Neural cell (in vitro differentiated cells): ENCODE measurements around the gene RUNX1. TPM values are rescaled to one million over a fixed set of nuclear protein-coding genes. Genes with fewer than 3 reads are reported as not detected.

Experiments
- H2AFZ ChIP-seq: fragments of 200-600, 300-800 bp; sonication (generic), shearing (Covaris generic); 2 replicates; pipeline ENCODE4 v1.6.0; 2014; ENCODE audit warnings: low read depth, mild to moderate bottlenecking, antibody characterized with exemption, low read length, moderate library complexity
- H3F3A ChIP-seq: fragments of 200-600 bp; shearing (Covaris generic); 2 replicates; pipeline ENCODE4 v1.6.1; 2016; ENCODE audit warnings: mild to moderate bottlenecking, moderate library complexity, mixed read lengths, antibody characterized with exemption, low read length; ENCODE audit not compliant: insufficient read depth, poor library complexity, severe bottlenecking
- H3K27ac ChIP-seq: fragments of 200-600, 300-800 bp; sonication (generic), shearing (Covaris generic); 2 replicates; pipeline ENCODE4 v1.5.1; 2014; ENCODE audit warnings: mild to moderate bottlenecking, low read length, moderate library complexity
- H3K27me3 ChIP-seq: fragments of 300-800, 200-600 bp; sonication (generic), shearing (Covaris generic); 2 replicates; pipeline ENCODE4 v1.6.0; 2014; ENCODE audit warnings: mild to moderate bottlenecking, low read depth, low read length, moderate library complexity; ENCODE audit not compliant: insufficient read depth
- H3K36me3 ChIP-seq: fragments of 300-800, 200-600 bp; sonication (generic), shearing (Covaris generic); 2 replicates; pipeline ENCODE4 v1.5.1; 2014; ENCODE audit warnings: mild to moderate bottlenecking, antibody characterized with exemption, low read length, moderate library complexity; ENCODE audit not compliant: insufficient read depth
- H3K4me2 ChIP-seq: fragments of 300-800, 200-600 bp; sonication (generic), shearing (Covaris generic); 2 replicates; pipeline ENCODE4 v1.6.0; 2014; ENCODE audit warnings: mild to moderate bottlenecking, low read length
- H3K4me3 ChIP-seq: fragments of 300-800, 200-600 bp; sonication (generic), shearing (Covaris generic); 2 replicates; pipeline ENCODE4 v1.5.1; 2014; ENCODE audit warnings: mild to moderate bottlenecking, low read length, moderate library complexity
- H3K79me2 ChIP-seq: fragments of 200-600 bp; shearing (Covaris generic); replicated peaks from 2 replicates; pipeline ENCODE4 v1.6.0; 2014; ENCODE audit warnings: mild to moderate bottlenecking, low read length, moderate library complexity; ENCODE audit not compliant: insufficient read depth
- H3K9ac ChIP-seq: fragments of 300-800, 200-600 bp; sonication (generic), shearing (Covaris generic); 2 replicates; pipeline ENCODE4 v1.6.1; 2016; ENCODE audit warnings: mild to moderate bottlenecking, low read length, mixed read lengths
- H3K9me2 ChIP-seq: fragments of 200-600 bp; shearing (Covaris generic); 2 replicates; pipeline ENCODE4 v1.6.1; 2016; ENCODE audit warnings: mild to moderate bottlenecking, low read length, mixed read lengths; ENCODE audit not compliant: insufficient read depth
- H3K9me3 ChIP-seq: fragments of 200-600, 300-800 bp; sonication (generic), shearing (Covaris generic); 2 replicates; pipeline ENCODE4 v1.6.1; 2016; ENCODE audit warnings: mild to moderate bottlenecking, mixed run types, low read length, moderate library complexity, mixed read lengths
- H4K20me1 ChIP-seq: fragments of 200-600 bp; shearing (Covaris generic); 2 replicates; pipeline ENCODE4 v1.6.1; 2016; ENCODE audit warnings: mild to moderate bottlenecking, mixed run types; ENCODE audit not compliant: insufficient read depth
- EP300 ChIP-seq: fragments of 450-650 bp; conservative IDR thresholded peaks from 2 replicates; pipeline ENCODE4 v1.6.1; 2014; ENCODE audit warnings: antibody characterized with exemption, mild to moderate bottlenecking, moderate library complexity; ENCODE audit not compliant: poor library complexity, severe bottlenecking
- EZH2 ChIP-seq: fragments of 200-600, 300-800 bp; shearing (Covaris generic), sonication (generic); IDR thresholded peaks from 2 replicates; pipeline ENCODE4 v1.6.1; 2014; ENCODE audit warnings: antibody characterized with exemption, low read length, borderline replicate concordance, mild to moderate bottlenecking; ENCODE audit not compliant: insufficient read depth, poor library complexity, severe bottlenecking
- MXI1 ChIP-seq: fragments of 450-650 bp; conservative IDR thresholded peaks from 2 replicates; pipeline ENCODE4 v1.6.1; 2014; ENCODE audit warnings: antibody characterized with exemption, mild to moderate bottlenecking; ENCODE audit not compliant: poor library complexity, severe bottlenecking
- POLR2AphosphoS5 ChIP-seq: IDR thresholded peaks from 2 replicates; pipeline ENCODE4 v1.6.1; 2012
- RAD21 ChIP-seq: fragments of 450-650 bp; conservative IDR thresholded peaks from 2 replicates; pipeline ENCODE4 v1.6.1; 2014; ENCODE audit warnings: antibody characterized with exemption, mild to moderate bottlenecking, moderate library complexity
- REST ChIP-seq: IDR thresholded peaks from 2 replicates; pipeline ENCODE4 v1.6.1; 2012; ENCODE audit warnings: borderline replicate concordance
- SMC3 ChIP-seq: fragments of 450-650 bp; conservative IDR thresholded peaks from 2 replicates; pipeline ENCODE4 v1.6.1; 2014; ENCODE audit warnings: antibody characterized with exemption, mild to moderate bottlenecking, moderate library complexity; ENCODE audit not compliant: poor library complexity
- TAF1 ChIP-seq: IDR thresholded peaks from 2 replicates; pipeline ENCODE4 v1.6.1; 2012; ENCODE audit warnings: low read depth
- polyA plus RNA-seq: library from polyadenylated mRNA; depleted of rRNA; stranded (reverse); fragments of >200 nt; gene quantifications from 2 replicates; pipeline ENCODE4 v1.2.3, GENCODE V29; 2014
- TF ChIP-seq, protein P1 (sequence below): fragments of 450-650 bp; IDR thresholded peaks from 2 replicates; pipeline ENCODE4 v1.5.1; 2014; ENCODE audit warnings: antibody characterized with exemption, mild to moderate bottlenecking, moderate library complexity; ENCODE audit not compliant: poor library complexity, severe bottlenecking

Gene RUNX1
- polyA plus RNA-seq, 1 donor from 2014 or later = not detected

- no peaks in the 10 kb centered on the region for H3K9me2 ChIP-seq
- no peak overlapping the region for H3K9ac ChIP-seq
- H2AFZ ChIP-seq = no peak overlapping the region
- H3K4me2 ChIP-seq = no peak overlapping the region
- H3K36me3 ChIP-seq = no peaks in the 10 kb centered on the region
- H3K27me3 ChIP-seq = no peaks in the 10 kb centered on the region
- no peaks in the 10 kb centered on the region for H3F3A ChIP-seq
- no peaks in the 10 kb centered on the region for H4K20me1 ChIP-seq
- TF ChIP-seq, protein P1, sequence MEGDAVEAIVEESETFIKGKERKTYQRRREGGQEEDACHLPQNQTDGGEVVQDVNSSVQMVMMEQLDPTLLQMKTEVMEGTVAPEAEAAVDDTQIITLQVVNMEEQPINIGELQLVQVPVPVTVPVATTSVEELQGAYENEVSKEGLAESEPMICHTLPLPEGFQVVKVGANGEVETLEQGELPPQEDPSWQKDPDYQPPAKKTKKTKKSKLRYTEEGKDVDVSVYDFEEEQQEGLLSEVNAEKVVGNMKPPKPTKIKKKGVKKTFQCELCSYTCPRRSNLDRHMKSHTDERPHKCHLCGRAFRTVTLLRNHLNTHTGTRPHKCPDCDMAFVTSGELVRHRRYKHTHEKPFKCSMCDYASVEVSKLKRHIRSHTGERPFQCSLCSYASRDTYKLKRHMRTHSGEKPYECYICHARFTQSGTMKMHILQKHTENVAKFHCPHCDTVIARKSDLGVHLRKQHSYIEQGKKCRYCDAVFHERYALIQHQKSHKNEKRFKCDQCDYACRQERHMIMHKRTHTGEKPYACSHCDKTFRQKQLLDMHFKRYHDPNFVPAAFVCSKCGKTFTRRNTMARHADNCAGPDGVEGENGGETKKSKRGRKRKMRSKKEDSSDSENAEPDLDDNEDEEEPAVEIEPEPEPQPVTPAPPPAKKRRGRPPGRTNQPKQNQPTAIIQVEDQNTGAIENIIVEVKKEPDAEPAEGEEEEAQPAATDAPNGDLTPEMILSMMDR = no peak
- no peak for TF ChIP-seq SMC3
- TF ChIP-seq MXI1 = no peak
- no peak for TF ChIP-seq REST
- no peak for TF ChIP-seq EZH2
- no peak for TF ChIP-seq EP300
- no peak for TF ChIP-seq TAF1
- TF ChIP-seq RAD21 = no peak
- TF ChIP-seq POLR2AphosphoS5 = no peak
- no peaks in the 10 kb centered on the region for H3K79me2 ChIP-seq
- no peak overlapping the region for H3K27ac ChIP-seq
- H3K9me3 ChIP-seq = no peaks in the 10 kb centered on the region
- no peak overlapping the region for H3K4me3 ChIP-seq
These were observed 253.4 kb downstream of the RUNX1 start for GRCh38 chr21:34795548-34796180.

DNA sequence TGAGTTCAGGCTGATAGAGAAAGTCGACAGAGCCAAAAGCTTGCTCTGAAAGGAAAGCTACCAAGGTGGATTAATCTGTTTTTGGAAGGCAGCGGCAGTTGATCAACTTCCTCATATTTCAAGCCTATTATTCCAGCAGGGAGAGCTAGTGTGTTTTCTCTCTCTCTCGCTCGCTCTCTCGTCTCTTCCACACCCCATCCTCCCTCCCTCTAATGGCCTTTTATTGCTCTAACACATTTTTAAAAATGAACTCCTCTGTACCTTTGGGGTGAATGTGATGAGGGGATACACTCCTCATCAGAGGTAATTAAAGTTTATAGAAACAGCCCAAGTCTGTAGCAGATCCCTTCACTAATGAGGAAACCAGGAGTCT is 253.9 kb downstream of the RUNX1 start:
- H2AFZ ChIP-seq = no peak overlapping the region
- H3K79me2 ChIP-seq = no peaks in the 10 kb centered on the region
- no peaks in the 10 kb centered on the region for H3K27me3 ChIP-seq
- no peaks in the 10 kb centered on the region for H3K9me3 ChIP-seq
- no peak overlapping the region for H3K4me2 ChIP-seq
- H3K27ac ChIP-seq = no peak overlapping the region
- H4K20me1 ChIP-seq = no peaks in the 10 kb centered on the region
- no peak overlapping the region for H3K4me3 ChIP-seq
- H3K9ac ChIP-seq = no peak overlapping the region
- H3K36me3 ChIP-seq = no peaks in the 10 kb centered on the region
- no peak for TF ChIP-seq TAF1
- no peak for TF ChIP-seq EP300
- TF ChIP-seq, protein P1 = no peak
- no peak for TF ChIP-seq SMC3
- no peak for TF ChIP-seq RAD21
- no peak for TF ChIP-seq REST
- TF ChIP-seq MXI1 = no peak
- no peak for TF ChIP-seq POLR2AphosphoS5
- TF ChIP-seq EZH2 = no peak
- H3K9me2 ChIP-seq = no peaks in the 10 kb centered on the region
- no peaks in the 10 kb centered on the region for H3F3A ChIP-seq
